GM21529 (cell line): ENCODE data around the gene OR6C76.
"Not testable (repeated sequence)": the region's sequence is repeated elsewhere in the genome, so short reads cannot be mapped to it uniquely, and the experiment has no call there.

Experiments used
- ATAC-seq: cut with Tn5 transposase; IDR thresholded peaks from one replicate; pipeline ENCODE4 v1.9.1; 2021; ENCODE audit not compliant: unreplicated experiment

The OR6C76 gene

DNA sequence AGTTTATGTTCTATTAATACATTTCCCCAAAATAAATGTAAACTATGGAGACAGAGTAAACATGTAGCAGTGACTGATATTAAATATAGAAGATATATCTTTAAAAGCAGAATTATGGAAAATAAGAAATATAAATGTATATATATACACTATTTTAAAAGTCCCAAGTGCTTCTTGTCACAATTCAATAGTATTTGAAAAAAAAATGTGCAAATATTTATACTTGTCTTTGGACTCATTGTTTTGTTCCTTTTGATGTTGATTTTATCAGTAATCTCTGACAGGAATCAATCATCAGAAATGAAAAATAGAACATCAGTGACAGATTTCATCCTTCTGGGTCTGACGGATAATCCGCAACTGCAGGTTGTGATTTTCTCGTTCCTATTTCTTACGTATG lies at the start of gene OR6C76:
Gene OR6C76, plus strand, starts transcription at position 301 of the 400 bp plus-strand sequence. Its CDS starts 0 bp downstream, at position 301.
- ATAC-seq = no peak

DNA sequence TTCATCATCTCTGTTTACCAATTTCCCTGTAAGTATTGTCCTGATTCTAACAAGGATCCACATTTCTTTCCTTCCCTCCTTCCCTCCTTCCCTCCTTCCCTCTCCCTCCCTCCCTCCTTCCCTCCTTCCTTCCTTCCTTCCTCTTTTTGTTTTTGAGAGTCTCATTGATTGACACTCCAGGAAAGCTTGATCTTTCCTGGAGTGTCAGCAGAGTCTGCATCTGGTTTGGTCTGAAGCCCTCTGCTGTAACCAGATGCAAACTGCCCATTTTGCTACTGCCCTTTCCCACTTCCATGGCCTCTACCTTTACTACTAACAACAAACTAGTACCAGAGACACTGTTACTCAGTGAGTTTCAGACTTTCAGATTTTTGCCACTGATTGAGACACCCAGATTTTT lies 40.2 kb upstream of the OR6C76 start:
- no peak for ATAC-seq

DNA sequence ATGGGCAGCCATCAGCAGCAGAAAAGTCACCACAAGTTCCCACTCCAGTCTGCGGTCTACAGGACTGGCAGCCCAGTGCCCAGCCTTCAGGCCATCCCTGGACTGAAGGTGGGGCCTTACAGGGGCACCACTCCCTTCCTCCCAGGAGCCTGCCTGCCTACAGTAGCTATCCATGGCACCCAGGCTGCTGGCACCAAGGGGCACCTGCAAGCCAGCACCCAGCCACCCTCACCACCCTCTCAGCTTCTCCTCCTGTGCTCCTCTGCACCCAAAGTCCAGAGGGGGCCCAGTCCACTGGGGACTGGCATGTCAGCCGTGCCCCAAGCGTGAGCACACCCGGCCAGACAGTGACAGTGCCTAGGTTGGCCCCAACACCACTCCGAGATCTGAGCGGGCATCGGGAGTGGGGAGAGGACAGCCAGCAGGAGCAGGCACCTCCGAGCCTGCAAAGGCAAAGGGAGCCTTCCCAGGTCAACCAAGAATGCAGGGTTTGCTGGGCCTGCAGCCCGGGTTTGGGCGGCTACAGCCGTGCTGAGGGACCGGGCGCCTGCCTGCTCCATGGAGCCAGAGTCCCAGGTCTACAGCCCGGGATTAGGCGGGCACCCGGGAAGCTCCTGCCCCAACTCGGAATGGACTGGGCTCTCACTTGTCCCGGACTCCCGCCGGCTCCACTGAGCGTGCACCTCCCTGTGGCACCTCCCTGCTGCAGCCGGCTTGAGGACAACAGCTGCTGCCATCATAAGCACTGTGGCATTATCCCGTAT lies 33.8 kb upstream of the OR6C76 start:
- ATAC-seq = no peak

DNA sequence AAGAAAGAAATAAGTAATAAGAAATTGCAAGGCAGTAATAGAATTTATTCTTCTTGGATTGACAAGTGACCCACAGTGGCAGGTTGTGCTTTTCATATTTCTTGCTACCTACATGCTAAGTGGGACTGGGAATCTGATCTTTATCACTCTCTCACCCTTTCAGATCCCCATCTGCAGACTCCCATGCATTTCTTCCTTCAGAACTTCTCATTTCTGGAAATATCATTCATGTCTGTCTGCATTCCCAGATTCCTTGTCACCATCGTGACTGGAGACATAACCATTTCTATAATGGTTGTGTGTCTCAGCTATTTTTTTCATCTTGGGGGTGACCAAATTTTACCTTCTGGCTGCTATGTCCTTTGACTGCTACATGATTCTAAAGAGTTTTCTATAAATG lies 29.7 kb upstream of the OR6C76 start:
- no peak for ATAC-seq

DNA sequence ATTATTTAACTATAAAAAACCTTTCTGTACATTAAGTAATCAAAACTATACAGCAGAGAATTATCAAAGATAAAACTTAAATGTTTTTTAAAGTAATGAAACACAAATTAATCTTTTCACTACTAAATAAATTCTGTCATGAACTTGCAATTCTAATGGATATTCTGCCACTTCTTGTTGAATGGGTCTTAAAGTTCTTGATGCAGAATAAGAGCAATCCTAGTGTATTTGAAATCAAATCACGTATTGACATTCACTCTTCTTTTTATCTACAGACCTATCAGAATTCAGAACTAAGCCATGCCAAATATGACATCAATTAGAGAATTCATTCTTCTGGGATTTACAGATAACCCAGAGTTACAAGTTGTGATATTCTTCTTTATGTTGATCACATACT lies 25.8 kb upstream of the OR6C76 start, which contains the start of gene OR6C65:
Gene OR6C65, plus strand, starts transcription at position 301 of the 400 bp plus-strand sequence. Its CDS starts 0 bp downstream, at position 301.
- ATAC-seq = no peak

DNA sequence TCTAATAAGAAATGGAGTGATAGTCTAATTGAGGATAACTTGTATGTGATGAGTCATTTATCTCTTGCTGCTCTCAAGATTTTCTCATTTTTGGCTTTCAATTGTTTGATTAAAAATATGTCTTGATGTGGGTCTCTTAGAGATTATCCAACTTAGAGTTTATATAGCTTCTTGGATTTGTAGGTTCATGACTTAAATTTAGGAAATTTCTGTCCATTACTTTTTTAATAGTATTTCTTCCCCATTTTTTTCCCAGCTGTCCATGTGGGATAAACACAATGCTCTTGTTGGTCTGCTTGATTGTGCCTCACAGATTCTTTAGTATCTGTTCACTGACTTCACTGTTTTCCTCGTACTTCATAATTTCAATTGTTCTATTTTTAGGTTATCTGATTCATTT lies 18.2 kb upstream of the OR6C76 start:
- no peak for ATAC-seq

DNA sequence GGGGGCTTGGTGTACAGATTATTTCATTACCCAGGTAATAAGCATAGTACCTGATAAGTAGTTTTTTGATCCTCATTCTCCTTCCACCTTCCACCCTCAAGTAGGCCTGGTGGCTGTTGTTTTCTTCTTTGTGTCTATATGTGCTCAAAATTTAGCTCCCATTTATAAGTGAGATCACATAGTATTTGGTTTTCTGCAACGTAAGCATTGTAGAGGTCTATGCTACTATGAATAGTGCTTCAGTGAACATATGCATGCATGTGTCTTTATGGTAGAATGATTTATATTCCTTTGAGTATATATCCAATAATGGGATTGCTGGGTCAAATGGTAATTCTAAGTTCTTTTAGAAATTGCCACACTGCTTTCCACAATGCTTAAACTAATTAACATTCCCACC lies 16.9 kb upstream of the OR6C76 start:
- ATAC-seq = not testable (repeated sequence)

DNA sequence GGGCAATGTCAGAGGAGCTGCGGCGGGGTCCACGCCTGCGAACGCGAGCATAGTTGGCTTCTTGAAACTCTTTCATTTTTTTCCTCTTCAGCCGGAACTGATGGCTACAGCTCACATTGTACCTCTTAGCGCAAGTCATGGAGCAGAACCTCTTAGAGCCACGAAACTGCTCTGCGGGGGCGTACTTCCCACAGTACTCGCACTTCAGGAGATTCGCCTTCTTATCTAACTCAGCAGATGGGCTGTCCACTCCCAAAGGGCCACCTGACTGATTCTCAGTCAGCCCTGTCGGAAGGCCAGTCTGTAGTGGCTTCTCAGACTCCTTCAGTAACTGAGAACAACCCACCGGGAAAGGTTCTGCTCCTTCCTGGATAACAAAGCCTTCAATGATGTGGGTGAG lies 13.9 kb upstream of the OR6C76 start:
- not testable (repeated sequence) for ATAC-seq

DNA sequence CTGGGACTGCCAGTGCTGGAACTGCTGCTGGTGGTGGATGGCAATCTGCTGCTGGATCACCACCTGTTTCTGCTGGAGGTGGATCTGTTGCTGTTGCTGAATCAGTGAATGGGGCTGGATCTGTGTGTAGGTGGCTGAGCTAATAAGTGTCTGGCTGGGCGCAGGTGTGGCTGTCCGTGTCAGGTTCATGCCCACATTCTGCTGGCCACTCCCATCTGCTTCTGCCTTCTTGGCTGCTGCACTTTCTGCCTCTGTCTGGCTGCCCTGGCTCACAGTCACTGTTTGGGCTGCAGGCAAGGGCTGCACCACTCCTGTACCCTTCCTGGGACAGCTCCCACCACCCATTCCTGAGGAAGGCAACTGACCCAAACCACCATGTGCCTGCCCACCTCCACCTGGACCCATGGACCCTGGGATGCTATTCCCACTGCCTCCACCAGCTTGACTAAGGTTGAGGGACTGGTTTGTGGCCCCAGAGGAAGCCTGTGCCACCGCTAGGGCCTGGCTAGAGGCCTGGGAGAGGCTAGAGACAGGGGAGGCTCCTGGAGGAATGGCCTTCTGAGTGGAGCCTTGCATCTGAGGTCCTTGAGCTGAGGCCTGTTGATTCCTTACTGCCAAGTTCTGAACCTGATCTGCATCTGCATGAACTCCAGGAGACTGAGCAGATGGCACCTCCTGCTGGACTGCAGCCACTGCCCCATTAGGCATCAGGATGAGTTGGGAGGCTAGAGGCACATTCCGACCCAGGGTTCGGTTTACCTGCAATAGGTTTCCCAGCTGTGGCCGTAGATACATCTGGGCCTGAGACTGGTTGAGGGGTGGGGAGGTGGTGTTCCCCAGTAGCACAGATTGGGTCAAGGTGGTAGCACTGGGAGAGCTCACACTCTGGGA lies 12.3 kb upstream of the OR6C76 start:
- ATAC-seq = not testable (repeated sequence)

DNA sequence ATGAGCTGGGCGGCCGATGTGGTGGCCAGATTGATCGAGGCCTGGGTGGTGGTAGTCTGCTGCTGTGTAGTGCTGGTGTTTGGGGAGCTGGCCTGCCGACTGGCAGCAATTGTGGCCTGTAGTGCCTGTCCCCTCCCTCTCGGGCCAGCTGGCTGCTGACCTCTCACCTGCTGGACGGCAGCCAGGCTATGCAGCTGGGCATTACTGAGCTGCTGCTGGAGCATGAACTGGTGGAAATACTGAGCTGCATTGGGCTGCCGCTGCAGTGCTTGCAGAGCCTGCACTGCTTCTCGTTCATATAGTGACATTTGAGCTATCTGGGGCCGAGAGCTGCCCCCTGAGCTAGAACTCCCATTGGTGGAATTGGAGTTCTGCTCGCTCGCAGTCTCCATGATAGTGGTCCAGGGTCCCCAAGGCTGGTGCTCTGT lies 11.6 kb upstream of the OR6C76 start:
- not testable (repeated sequence) for ATAC-seq

DNA sequence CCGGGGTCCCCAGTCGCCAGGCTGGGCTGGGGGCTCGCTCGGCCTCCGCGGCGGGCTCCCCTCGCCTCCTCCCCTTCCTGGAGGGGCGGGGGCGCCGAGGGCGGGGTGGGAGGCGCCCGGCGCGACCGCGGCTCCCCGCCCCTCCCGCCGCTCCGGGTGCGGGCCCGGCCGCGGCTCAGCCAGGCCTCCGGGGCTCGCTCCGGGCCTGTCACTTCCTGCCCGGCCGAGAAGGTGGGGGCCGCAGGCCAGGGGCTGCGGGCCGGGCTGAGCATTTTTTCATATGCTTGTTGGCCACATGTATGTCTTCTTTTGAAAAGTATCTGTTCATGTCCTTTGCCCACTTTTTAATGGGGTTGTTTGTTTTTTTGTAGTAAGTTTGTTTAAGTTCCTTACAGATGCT lies 11.2 kb upstream of the OR6C76 start:
- not testable (repeated sequence) for ATAC-seq

DNA sequence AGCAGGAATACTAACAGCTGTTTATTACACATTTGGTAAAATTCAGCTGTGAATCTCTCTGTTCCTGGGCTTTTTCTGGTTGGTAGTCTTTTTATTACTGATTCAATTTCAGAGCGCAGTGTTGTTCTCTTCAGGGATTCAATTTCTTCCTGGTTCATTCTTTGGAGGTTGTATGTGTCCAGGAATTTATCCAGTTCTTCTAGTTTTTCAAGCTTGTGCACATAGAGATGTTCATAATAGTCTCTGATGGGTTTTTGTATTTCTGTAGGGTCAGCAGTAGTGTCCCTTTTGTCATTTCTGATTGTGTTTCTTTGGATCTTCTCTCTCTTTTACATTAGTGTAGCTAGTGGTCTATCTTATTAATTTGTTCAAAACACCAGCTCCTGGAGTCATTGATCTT lies 9.1 kb upstream of the OR6C76 start:
- ATAC-seq = no peak

DNA sequence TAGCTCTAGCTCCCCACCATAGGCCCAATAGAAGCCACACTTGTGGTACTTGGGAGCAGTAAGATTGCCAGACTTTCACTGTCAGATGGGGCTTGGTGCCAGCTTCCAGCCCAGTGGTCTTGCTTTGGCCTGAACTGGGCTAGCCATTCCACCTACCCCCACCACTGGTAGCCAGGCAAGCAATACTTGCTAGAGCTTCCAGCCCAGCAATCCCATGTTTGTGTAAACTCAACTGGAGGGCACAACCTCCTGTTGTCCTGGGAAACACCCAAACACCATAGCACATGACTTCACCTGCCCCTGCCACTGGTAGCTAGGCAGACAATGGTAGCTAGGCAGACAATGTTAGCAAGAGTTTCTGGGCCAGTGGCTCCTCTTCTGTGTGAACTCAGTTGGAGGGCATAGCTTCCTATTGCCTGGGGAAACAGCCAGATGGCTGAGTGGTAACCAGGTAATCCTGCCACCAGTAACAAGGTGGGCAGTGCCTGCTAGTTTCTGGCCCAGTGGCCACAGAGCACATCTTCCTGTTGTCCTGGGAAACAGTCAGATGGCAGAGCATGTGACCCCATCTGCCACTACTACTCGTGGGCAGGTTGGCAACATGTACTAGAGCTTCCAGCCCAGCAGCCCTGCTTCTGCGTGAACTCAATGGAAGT lies 5.6 kb upstream of the OR6C76 start:
- no peak for ATAC-seq

DNA sequence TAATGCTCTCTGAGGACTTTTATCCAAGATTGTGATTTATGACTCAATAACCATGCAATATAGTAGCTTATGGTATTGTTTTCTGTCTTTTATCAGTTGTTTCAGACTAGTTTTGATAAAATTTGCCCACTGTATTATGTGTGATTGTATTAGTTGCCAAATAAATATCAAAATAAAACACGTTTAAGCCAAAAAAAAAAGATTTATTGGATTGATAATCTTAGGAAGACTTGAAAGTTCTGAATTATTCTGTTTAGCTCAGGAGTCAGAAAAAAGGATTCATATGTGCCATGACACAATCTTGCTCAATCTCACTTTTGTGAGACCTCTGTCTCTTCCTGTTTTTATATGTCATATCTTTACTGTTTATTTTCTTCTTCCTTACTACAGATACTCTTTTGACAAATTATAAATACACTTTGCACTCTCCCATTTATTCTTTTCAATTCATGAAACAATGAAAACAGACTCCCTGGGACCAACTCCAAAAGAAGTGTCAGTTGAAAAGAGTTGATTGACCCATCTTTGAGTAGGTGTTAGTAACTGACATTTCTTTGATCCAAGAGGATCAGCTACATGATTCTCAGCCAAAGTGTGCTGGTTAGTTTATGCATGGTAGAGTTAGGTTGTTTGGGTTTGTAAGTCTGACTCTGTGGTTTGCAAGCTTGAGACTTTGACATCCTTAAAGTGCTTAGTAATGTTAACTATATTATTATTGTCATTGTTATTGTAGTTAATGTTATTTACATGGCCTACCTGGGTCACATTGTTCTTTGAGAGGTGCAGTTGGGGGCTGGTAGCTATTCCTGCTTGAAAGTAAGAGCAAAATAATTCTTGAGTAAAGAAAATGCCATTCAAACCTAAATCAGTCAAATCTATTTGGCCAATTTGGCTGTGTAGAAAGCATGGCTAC lies 2.5 kb downstream of the OR6C76 start:
- ATAC-seq = no peak

DNA sequence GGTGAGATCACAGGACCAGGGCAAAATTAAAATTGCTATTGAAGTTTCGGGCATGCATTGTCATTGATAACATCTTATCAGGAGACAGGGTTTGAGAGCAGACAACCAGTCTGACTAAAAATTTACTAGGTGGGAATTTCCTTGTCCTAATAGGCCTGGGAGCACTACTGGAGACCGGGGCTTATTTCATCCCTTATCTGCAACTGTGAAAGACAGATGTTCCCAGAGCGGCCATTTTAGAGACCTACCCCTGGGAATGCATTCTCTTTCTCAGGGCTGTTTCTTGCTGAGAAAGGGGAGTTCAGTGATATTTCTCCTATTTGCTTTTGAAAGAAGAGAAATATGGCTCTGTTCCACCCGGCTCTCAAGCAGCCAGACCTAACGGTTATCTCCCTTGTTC lies 15.2 kb downstream of the OR6C76 start:
- ATAC-seq = not testable (repeated sequence)

DNA sequence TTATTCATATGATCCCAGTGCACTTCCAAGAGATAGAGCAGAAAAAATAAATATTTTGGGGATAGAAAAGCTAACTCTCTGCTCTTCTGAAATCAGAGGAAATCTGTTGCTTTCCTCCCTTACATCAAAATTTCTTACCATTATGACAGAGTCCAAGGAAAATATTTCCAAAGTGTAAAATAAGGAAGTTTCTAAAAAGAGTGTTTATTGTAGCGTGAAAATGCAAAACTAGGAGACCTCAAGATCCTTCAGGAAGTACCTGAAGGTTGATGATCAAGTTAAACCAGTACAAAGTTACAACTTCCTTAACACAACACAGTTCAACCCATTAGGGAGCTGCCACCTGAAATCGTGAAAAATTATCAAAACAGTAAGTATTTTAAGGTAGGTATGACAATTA lies 17.7 kb downstream of the OR6C76 start, which contains the start of gene OR6C2:
Gene OR6C2, plus strand, starts transcription at position 301 of the 400 bp plus-strand sequence. CDS start 8,138 bp downstream, outside the sequence.
- ATAC-seq = no peak

DNA sequence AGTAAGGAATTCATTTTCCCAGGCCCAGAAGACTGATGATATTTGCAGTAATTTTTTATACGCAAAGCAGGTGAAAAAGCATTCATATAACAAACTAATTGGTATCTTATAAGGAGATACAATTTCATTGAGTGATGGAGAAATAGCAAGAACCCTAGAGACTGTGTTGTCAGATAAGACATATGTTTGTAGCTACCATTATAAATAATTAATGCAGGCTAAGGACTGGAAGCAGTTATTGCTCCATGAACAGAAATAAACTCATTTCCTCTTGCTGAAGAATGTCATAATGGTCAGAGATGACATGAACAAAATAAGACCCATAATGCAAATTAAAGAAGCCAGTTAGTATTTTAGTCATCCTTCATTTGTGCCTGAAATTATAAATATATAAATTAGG lies 19.3 kb downstream of the OR6C76 start:
- no peak for ATAC-seq

DNA sequence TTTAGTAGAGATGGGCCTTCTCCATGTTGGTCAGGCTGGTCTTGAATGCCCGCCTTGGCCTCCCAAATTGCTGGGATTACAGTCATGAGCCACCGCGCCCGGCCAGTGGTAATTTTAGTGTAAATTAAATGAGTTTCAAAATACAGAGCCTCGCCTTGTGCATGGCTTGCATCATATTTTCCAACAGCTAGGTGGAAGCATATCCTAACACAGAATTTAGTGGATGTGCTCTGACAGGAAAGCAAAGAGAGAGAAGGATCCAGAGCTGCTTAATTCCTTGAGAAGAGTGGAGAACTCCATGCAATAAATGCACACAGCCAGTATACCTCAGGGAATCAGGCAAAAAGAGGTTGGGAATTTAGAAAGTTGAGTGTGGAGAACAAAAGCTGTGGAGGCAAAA lies 20.3 kb downstream of the OR6C76 start:
- no peak for ATAC-seq

DNA sequence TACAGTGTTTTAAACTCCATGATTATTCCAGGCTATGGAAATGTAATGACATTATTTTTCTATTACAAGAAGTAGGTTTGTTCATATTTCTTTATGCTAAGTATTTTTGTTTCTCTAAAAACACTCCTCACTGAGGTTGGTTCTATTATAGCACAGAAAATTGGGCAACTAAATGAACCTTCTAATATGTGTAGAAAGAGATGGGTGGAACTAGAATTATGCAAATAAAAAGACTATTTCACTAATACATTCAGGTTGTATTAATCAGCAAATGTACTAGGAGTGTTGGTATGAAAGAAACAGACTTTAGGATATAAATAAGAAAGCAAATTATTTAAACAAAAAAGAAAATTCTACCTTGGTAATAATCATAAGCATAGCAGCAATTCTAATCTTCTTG lies 22.8 kb downstream of the OR6C76 start:
- no peak for ATAC-seq

DNA sequence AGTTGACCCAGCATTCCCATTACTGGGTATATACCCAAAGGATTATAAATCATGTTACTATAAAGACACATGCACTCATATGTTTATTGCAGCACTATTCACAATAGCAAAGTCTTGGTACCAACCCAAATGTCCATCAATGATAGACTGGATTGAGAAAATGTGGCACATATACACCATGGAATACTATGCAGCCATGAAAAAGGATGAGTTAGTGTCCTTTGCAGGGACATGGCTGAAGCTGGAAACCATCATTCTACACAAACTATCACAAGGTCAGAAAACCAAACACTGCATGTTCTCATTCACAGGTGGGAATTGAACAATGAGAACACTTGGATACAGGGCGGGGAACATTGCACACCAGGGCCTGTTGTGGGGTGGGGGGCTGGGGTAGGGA lies 38.9 kb downstream of the OR6C76 start:
- not testable (repeated sequence) for ATAC-seq
